Stimulated activated CD8-positive, alpha-beta memory T cell treated with anti-CD3 and anti-CD28 coated beads, Interleukin-12 subunit alpha, Interleukin-12 subunit beta, amount 100 ng/mL, for 24 hours (primary cell): Measurements from ENCODE around the gene SHMT2.

Source experiments
- DNase-seq: peaks from one replicate; pipeline ENCODE4 v3.0.0-alpha.2; 2020; ENCODE audit errors: extremely low read depth

SHMT2 gene

GRCh38 chr12:57196956-57197355 is 32.6 kb upstream of the SHMT2 start:
- DNase-seq, result no peak

GRCh38 chr12:57198329-57198728 is 31.2 kb upstream of the SHMT2 start:
- DNase-seq, result no peak

GRCh38 chr12:57199191-57199590 is 30.3 kb upstream of the SHMT2 start:
- no peak for DNase-seq

GRCh38 chr12:57200497-57200896 is 29.0 kb upstream of the SHMT2 start:
- no peak for DNase-seq

GRCh38 chr12:57201219-57201618 is 28.3 kb upstream of the SHMT2 start:
- DNase-seq, result no peak

- no peak for DNase-seq
Observed at GRCh38 chr12:57201631-57202030, 27.9 kb upstream of the SHMT2 start.

- DNase-seq, result no peak
Observed at GRCh38 chr12:57202321-57202720, 27.2 kb upstream of the SHMT2 start.

GRCh38 chr12:57203201-57203600 is 26.3 kb upstream of the SHMT2 start:
- DNase-seq, result no peak

- no peak for DNase-seq
Observed at GRCh38 chr12:57203791-57204190, 25.7 kb upstream of the SHMT2 start.

GRCh38 chr12:57204454-57204853 is 25.1 kb upstream of the SHMT2 start:
- no peak for DNase-seq

- DNase-seq, result no peak
Observed at GRCh38 chr12:57205186-57205585, 24.3 kb upstream of the SHMT2 start.

GRCh38 chr12:57205931-57206330 is 23.6 kb upstream of the SHMT2 start:
- no peak for DNase-seq

- DNase-seq, result no peak
Observed at GRCh38 chr12:57207731-57208630, 21.5 kb upstream of the SHMT2 start.

- no peak for DNase-seq
Observed at GRCh38 chr12:57208631-57209282, 20.8 kb upstream of the SHMT2 start.

GRCh38 chr12:57209916-57210315 is 19.6 kb upstream of the SHMT2 start:
- DNase-seq, result no peak

GRCh38 chr12:57210461-57210860 is 19.1 kb upstream of the SHMT2 start:
- DNase-seq, result no peak

GRCh38 chr12:57210926-57211692 is 18.4 kb upstream of the SHMT2 start:
- DNase-seq, result no peak

- DNase-seq, result no peak
Observed at GRCh38 chr12:57211791-57212700, 17.5 kb upstream of the SHMT2 start.

GRCh38 chr12:57212701-57213057 is 16.8 kb upstream of the SHMT2 start:
- DNase-seq, result no peak

GRCh38 chr12:57213058-57213715 is 16.3 kb upstream of the SHMT2 start:
- no peak for DNase-seq
